CD1c-positive myeloid dendritic cell (primary cell): Measurements from ENCODE around the gene ING4.

Experiments used
- DNase-seq: peaks from one replicate; pipeline ENCODE4 v3.0.0-alpha.2; 2016; ENCODE audit errors: extremely low spot score

ING4 gene

DNA sequence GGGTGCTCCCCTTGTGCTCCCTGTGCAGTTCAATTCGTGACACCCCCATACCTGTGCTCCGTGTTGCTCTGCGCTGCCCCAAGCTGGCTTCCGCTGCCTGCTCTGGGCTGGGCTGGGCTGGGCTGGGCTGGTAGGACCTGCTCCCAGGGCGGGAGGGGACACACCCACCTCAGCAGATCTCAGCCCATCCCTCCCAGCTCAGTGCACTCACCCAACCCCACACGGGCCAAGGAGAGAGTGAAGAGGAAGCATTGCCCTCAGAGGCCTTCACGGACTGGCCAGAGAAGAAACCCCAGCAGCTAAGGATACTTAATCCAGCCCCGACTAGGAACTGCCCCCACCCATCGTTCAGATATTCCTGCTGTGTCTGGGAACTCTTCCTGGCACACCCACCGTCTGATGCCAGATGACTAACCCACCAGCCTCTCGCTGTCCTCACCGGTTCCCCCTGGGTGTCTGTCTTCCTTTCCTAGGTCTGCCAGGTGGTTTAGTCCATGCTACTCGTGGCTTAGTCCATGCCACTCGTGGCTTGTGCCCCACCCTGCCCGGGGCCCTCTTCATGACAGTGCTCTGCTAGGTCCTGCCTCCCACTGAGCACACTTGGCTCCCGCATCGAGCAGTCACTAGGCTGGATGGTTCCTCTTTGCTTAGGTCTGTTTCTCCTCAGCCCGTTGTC lies 26.9 kb downstream of the ING4 start, which contains the start of gene LPAR5:
Gene LPAR5 (minus strand): TSS at position 104 of the 676 bp plus-strand sequence. CDS start 14,711 bp downstream, outside the sequence.
- DNase-seq, result peak; percentile 71

DNA sequence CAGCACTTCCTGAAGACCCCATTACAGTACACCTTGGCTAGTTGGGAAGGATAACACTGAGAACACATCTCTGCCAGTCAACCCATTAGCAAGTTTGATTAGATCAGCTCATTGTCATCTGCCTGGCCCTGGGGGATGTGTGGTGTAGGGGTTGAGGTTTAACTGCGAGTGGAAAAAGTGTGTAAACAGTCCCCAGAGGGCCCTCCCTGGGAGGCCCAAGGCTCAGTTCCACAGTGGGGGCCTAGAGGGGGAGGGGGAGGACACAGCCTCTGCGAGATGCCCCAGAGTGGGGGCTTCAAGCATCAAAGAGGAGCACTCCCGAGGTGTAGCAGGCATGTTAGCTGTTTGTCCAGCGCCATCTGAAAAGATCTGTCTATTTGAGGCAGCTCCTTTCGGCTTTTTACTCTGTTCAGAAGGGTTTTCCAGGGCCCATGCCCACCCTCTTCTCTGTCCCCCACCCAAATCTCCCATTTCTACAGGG lies 27.5 kb downstream of the ING4 start:
- no peak for DNase-seq

DNA sequence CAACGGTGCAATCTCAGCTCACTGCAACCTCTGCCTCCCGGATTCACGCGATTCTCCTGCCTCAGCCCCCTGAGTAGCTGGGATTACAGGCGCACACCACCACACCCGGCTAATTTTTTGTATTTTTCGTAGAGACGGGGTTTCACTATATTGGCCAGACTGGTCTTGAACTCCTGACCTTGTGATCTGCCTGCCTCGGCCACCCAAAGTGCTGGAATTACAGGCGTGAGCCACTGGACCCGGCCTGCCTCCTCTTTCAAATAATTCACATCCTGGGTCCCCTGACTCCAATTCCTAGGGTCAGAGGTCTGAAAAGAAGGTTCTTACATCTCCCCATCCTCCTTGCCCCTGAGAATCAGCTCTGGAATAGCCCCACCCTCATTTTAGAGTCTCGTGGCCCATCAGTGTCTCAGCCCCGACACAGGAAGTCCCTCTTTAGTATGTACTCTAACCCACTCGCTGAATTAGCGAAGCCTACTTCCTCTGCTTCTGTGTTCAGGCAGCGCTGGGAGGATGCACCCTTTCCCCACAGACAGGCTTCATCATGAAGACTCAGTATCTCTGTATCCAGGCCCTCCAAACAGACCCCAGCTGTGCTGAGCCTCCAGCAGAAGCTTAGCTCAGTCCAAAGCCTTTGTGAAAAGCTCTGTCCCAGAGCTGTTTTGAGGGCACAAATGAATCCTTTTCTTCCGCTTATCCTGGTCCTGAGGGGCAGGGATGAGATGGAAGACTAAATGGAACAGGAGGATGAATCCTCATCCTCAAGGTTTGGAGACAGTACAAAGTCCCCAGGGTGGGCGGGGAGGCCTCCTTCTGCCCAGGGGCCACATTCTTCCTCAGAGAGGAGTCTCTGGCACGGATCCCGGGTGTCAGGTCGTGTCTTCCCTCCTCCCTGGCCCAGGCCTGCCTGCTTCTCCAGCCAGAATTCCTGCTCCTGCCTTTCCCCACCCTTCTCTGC lies 30.6 kb downstream of the ING4 start:
- DNase-seq, result peak; percentile 58

DNA sequence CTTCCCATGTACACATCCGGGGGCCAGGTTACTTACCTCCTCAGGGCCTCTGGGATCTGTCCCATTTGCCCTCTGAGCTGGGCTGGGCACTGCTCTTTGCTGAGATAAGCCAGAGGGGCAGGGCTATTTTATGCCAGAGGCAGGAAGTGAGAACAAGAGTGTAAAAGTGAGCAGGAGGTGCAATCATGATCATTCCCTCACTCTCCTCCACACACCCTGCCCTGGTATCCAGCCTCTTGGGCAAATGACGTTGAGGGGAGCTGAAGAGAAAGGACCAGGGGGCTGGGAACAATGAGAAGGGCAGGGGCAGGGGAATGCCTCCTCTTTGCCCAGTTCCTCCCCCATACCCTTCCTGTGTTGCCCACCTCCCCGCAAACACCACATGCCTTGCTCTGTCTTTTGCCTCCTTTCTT lies 31.4 kb downstream of the ING4 start:
- DNase-seq, result no peak

DNA sequence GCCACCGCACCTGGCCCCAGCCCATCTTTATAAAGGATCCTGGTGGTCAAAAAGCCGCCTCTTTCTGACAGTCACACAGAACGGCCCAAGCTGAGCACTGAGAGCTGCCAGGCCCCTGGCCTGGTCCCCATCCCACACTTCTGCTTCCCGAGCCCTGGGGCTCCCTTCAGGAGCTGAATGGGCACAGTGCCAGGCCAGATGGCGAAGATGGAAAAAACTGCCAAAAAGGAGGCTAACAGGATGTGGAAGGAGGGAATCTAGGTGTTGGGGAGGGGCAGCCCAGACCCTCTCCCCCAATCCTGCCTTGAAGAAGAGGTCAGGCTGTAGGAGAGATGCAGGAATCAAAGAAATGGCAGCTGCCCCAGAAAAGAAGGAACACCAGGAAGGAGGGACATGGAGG lies 32.2 kb downstream of the ING4 start:
- DNase-seq, result no peak

DNA sequence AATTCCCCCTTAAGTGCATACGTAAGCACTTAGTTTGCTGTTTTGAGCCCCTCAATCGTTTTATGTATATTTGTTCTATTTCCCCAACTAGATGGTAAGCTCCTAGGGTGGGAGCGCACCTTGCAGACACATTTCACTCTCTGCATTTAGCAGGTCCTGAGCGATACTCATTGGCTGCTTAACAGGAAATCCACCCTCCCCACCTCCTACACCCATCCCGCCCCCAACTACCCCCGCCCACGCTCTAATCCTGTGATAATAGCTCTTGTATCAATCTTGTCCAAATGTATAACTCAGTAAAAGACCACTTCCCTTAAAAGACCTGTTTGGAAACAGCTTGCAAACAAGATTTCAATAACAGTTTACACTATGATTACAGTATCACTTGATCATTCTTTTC lies 35.3 kb downstream of the ING4 start:
- DNase-seq, result peak; percentile 40

DNA sequence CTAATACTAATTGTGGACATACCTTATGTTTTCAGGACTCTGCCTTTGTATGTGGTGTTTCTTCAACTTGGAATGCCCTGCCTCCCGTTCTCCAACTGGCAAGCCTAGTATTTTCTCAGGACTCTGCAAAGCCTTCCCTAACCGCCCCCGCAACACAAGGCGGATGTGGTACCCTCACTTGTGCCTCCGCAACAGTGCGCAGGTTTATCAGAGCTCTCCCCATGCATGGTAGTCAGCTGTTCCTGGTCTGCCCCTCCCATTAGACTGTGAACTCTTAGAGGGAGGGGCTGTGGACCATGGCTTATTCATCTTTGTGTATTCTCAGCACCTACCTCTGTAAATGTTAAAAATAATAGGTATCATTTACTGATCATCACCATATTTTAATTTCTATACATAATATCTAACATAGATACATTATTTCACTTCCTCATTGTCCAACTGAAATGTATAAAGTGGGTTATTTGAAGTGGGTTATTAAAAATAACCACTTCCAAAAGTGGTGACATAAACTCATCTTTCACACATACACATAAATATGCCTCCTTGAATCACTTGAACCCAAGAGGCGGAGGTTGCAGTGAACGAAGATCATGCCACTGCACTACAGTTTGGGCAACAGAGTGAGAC lies 36.1 kb downstream of the ING4 start:
- DNase-seq, result no peak

DNA sequence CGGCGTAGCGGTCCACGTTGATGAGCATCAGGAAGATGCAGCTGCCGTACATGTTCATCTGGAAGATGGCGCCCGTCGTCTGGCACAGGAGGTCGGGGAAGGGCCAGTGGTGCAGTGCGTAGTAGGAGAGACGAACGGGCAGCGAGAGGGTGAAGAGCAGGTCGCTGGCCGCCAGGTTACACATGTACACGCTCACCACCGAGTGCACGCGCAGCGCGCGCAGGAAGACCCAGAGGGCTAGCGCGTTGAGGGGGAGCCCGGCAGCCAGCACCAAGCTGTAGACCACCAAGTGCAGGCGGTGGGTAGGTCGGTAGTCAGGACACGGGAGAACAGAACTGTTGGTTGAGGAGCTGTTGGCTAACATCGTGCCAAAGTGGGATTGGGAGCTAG lies 42.0 kb downstream of the ING4 start:
- no peak for DNase-seq

DNA sequence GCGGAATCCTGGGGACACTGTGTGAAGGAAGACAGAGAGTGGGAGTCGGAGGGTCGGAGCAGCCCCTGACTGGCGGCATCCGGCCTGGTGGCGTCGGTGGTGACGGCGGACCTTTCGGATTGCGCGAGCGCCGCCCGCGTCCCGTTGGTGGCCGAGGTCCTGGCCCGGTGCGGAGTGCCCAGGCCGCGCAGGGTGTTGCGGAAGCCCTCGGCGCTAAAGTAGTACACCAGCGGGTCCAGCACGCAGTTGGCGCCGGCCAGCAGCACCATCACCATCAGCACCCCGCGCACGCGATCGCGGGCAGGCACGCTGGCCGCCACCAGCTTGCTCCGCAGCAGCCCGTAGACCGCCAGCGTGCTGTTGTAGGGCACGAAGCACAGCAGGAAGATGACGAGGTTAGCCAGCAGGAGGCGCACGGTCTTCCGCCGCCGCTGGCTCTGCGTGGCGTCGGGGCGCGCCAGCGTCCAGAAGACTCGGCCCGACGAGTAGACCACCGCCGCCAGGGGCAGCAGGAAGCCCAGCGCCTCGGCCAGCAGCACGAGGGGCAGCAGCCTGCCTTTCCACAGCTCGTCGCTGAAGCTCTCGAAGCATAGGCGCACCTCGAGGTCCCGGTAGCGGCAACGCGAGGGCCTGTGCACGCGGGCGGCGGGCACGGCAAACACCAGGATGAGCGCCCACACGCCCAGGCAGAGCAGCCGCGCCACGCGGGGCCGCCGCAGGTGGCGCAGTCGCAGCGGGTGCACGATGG lies 42.6 kb downstream of the ING4 start:
- DNase-seq, result peak; percentile 82

DNA sequence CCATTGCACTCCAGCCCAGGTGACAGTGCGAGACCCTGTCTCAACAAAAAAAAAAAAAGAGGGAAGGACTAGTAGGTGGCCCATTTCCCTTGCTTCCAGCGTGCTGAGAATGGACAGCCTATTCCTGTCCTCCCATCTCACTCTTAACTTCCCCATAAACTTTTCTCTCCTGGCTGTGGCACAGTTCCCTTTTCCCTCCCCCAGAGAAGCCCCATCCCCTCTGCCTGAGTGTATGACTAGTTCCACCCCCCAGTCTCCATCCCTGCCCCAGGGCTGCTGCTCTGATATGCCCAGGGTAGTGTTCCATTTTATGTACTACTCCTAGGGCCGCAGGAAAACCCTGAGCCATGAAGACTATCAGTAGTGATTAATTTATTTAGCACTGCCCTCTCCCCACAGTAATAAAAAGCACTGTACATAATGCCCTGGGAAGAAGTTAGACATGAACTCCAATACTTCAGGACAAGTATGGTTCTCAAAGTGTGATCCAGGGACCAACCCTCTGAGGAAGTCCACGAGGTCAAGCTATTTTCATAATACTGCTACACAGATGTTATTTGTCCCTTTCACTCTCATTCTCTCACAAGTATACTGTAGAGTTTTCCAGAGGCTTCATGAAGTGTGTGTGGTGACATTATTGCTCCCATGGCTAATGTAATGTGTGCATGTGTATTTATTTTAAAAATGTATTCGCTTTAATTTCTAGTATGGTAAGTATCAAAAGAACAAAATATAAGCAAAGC lies 44.3 kb downstream of the ING4 start:
- DNase-seq, result peak; percentile 57

DNA sequence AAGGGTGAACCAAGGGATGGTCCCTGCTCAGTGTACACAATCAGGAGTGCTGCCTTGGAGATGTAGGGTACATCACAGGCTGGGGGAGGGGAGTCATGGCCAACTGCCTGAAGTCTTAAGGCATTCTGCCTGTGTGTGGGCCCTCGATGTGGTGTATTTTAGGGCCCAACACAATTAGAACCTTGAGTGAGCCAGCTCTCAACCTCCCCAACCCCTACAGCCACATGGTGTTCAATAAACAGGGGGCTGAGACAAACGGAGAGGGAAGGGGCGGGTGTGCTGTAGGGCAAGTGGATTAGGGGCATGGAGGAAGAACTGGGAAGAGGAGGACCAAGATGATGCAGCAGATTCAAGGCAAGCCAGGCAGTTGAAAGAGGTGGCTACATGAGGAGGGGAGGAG lies 47.1 kb downstream of the ING4 start:
- no peak for DNase-seq

DNA sequence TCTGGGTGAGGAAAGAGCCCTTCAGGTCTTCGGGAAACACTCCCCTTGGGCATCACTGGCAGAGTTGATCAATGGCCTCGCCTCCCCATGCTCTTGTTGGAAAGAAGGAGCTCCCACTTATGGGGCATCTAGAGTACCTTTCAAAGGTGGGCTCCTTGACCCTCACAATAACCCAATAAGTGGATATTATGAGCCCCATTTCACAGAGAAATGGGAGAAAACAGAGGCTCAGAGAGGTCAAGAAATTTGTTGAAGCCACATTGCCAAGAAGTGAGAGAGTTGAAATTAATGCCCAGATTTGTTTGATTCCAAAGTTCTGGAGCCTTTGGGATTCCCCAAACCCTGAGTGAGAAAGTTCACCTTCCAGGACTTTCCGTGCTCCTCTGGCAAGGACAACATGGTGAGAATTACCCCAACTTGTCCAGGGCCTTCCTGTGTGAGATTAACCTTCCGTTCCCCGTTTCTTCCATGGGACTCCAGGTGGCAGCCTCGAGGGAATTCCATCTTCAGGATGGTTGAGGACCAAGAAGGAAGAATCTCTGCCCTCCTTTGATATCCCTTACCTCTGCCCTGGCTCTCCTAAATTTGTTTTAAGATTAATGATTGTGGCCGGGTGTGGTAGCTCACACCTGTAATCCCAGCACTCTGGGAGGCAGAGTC lies 48.3 kb downstream of the ING4 start:
- DNase-seq, result no peak

DNA sequence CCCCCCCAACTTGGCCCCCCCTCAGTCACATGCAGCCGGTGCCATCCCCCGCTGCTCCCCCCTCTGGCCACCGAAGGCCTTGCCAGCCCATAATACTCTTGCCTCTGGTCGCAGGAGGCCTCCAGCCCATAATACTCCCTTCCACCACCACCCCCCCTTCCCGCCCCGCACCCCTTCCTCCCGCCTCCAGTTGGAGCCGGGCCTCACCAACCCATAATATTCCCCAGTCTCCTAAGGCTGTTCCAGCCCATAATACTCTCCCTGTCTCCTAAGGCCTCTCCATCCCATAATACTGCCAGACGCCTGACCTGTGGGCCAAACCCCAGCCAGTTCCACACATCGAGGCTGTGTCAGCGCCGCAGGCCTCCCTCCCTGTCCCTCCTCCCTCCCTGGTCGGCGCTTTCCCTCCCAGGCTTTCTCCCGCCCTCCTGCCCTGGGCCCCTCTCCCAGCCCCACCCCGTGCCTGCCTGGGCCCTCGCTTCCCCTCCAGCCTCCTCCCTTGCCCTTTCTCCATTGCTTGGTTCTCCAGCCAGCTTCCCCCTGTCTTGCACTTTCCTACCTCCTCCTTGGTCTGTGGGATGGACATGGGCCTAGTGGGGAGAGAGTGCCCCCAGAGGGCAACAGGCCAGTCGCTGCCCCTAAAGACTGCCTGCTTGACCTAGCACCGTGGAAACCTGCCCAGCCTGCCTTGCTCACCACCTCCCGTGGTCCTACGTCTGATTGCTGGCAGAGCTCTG lies 49.0 kb downstream of the ING4 start:
- peak; percentile 77 for DNase-seq

DNA sequence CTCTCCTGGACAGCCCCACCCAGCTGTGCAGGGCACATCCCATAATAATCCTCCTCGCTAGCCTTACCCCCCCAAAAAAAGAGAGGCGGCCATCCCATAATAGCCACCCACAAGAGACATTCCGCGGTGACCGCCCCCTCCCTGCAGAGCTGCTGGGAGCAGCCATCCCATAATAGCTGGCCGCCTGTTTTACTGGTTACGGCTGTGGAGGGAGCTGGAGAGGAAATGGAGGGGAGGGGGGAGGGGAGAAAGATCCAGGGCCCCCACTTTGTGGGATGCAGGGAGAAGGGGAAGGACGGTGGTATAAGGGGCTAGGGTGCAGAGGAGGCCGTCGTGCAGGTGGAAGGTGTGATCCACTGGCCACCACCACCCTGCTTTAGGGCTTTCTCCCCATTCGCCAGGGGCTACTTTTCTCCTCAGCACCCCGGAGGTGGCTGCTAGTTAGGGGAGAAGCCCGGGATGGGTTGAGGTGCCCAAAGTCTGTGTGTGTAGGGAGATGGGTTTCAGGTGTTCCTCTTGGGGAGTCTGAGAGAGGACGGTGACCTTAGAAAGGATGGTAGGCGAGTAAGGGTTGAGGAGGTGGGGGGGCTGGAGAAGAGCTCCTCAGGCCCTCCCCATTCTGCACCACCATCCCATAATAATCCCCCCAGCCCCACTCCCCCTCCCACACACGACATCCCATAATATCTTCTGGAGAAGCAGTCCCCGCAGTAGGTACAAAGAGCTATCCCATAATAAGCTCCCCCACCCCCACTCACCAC lies 49.7 kb downstream of the ING4 start:
- DNase-seq, result peak; percentile 31

DNA sequence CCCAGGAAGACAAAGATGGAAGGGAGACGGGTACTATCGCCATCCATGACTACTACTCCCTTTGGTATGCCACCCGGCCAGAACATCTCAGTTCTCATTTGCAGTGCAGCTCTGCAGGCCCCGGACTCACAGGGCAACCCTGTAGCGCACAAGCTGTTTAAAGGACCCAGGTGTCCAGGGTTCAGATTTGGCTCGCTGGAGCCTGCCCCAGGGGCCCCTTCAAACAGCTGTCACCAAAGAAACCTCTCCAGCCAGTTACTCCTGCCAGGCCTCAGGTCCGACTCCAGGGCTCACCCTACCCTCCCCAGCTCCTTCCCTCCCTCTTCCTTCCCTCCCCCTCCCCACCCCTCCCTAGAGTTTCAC lies 50.3 kb downstream of the ING4 start:
- DNase-seq, result no peak

DNA sequence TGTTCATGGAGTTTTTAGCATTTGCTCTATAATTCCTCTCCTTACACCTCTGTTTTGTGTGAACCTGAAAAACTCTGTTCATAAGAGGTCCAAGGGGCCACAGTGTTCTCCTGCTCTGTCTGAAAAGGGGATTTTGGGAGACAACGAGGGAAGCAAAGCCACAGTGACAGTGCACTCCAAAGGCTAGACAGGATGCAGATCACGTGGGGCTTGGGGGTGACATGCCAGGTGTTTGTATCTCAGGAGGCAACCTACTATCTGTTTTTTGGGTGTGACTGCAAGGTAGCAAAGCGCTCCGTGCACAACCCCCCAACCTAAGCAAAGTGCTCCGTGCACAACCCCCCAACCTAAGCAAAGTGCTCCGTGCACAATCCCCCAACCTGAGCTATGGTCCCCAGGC lies 50.7 kb downstream of the ING4 start:
- DNase-seq, result no peak

DNA sequence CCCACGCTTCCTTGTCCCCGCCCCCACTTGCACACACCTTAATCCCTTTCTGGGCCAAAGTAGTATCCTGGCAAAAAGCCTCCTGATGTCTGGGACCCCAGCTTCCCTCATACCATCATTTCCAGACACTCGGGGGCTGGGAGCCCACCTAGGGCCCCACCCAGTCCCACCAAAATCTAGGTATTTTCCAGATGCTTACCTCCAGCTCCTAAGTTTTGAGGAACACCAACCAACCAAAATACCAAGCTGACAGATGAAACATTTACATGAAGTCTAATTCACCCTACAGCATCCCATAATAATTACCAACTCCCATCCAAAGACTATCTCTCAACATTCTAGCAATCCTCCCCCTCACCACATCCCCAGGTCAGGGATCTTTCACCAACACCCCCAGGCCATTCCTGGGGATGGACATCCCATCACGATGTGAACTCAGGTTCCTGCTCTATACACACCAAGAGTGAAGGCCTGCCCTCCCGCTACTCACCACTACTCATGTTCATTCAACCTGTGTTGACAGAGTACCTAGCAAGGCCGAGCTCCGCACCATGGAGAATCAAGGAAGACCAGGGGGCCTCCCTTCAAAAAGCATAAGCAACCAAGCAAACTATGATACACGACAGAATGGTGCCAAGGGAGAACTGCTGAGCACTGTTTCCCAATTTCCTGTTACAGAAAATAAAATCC lies 54.2 kb downstream of the ING4 start:
- DNase-seq, result no peak
